Measurements from ENCODE around the gene BMPR1B. TPM values are rescaled to one million over a fixed set of nuclear protein-coding genes. Genes with fewer than 3 reads are reported as not detected.

BMPR1B gene
- total and polyA plus RNA-seq, 2 of the 8 experiments (the other 6 are each of a cell fraction or from before 2014, with no cell fraction given), result 0.14 to 1.1 TPM

- Histone ChIP-seq H2BK120ac (replicated peaks; ENCODE audit: low read depth, low read length) (no peak overlapping the region), H3K9ac (replicated peaks in 1 of 4; ENCODE audit: extremely low read depth in 1 of 4, low read depth in 3 of 4, low read length in 3 of 4) (no peak overlapping the region), H3K79me2 (ENCODE audit: control insufficient read depth in 1 of 2, insufficient read depth in 2 of 2, low read length in 2 of 2) (no peaks in the 10 kb centered on the region), H3K4ac (replicated peaks; ENCODE audit: insufficient read length, low read depth, low read length) (no peak overlapping the region), H3K36me3 (ENCODE audit: control insufficient read depth in 2 of 4, insufficient read depth in 4 of 4, low read length in 3 of 4) (no peaks in the 10 kb centered on the region), H3K23ac (ENCODE audit: insufficient read length) (no peak overlapping the region), H4K8ac (ENCODE audit: extremely low read depth, insufficient read depth, low read length) (no peak overlapping the region), H3K56ac (replicated peaks; ENCODE audit: insufficient read length, low read depth, low read length) (no peak overlapping the region), H3K27ac (ENCODE audit: low read depth, low read length) (no peak overlapping the region), H3K14ac (ENCODE audit: insufficient read length) (no peak overlapping the region), H4K20me1 (replicated peaks in 1 of 2; ENCODE audit: control insufficient read depth in 1 of 2, insufficient read depth in 2 of 2, low read length in 2 of 2) (no peaks in the 10 kb centered on the region), H3K23me2 (ENCODE audit: low read depth, low read length) (no peaks in the 10 kb centered on the region), H2BK20ac (ENCODE audit: low read length) (no peak overlapping the region), H4K5ac (ENCODE audit: insufficient read length, low read depth, low read length) (no peak overlapping the region), H3K4me1 (replicated peaks in 1 of 4; ENCODE audit: control insufficient read depth in 3 of 4, insufficient read depth in 4 of 4, low read length in 3 of 4) (no peaks in the 10 kb centered on the region), H3K27me3 (replicated peaks in 1 of 4; ENCODE audit: control insufficient read depth in 3 of 4, extremely low read depth in 1 of 4, insufficient read depth in 3 of 4, low read length in 3 of 4) (peaks cover 0 to 6% (median 2%) of the 10 kb centered on the region in 4 experiments; a peak in 4 of 7 replicates), H3K79me1 (ENCODE audit: low read depth, low read length) (no peaks in the 10 kb centered on the region), H2BK15ac (ENCODE audit: low read length) (no peak overlapping the region), H3K4me2 (ENCODE audit: insufficient read depth in 1 of 2, low read depth in 2 of 2, low read length in 2 of 2) (no peak overlapping the region), H3K18ac (ENCODE audit: extremely low read depth, low read length) (no peak overlapping the region), H4K91ac (replicated peaks; ENCODE audit: insufficient read length, low read length) (no peak overlapping the region), H3K4me3 (ENCODE audit: extremely low read depth in 1 of 4, insufficient read depth in 2 of 4, low read depth in 3 of 4, low read length in 4 of 4) (no peak overlapping the region), H2AK5ac (ENCODE audit: low read depth, low read length) (no peak overlapping the region), H3K9me3 (ENCODE audit: insufficient read depth in 2 of 2, low read depth in 1 of 2, low read length in 1 of 2) (no peaks in the 10 kb centered on the region), H2BK5ac (ENCODE audit: low read depth, low read length) (no peak overlapping the region), H2AFZ (ENCODE audit: low read length) (no peak overlapping the region), H2BK12ac (ENCODE audit: low read depth, low read length) (no peak overlapping the region)
- ChIA-PET CTCF (ENCODE audit: partially characterized antibody) (no interaction called here), POLR2A (ENCODE audit: partially characterized antibody) (no interaction called here)
- DNase-seq (ENCODE audit: low read depth in 1 of 2, low spot score in 2 of 2) (no peak), FAIRE-seq (no peak)
- WGBS, 2 experiments (ENCODE audit: extremely low coverage in 1 of 2, insufficient coverage in 1 of 2, insufficient read length in 1 of 2, insufficient replicate concordance in 2 of 2, low coverage in 1 of 2, low lambda C conversion rate in 2 of 2, missing lambda C conversion rate in 1 of 2), result 93% methylated on average over 3 of the region's 3 CpGs; no CpG with 5 or more reads in 1 of the 2 experiments
- TF ChIP-seq GTF2F1 (IDR thresholded peaks at IDR 0.05; ENCODE audit: borderline replicate concordance, low read depth, low read length), result no peak
- TF ChIP-seq ATF2 (IDR thresholded peaks at IDR 0.05; ENCODE audit: low read length), result no peak
- no peak for TF ChIP-seq BRCA1 (IDR thresholded peaks at IDR 0.05; ENCODE audit: low read depth, low read length)
- TF ChIP-seq FOSL1 (IDR thresholded peaks at IDR 0.05; ENCODE audit: insufficient read depth, low read depth, low read length), result no peak
- no peak for TF ChIP-seq EGR1 (IDR thresholded peaks at IDR 0.05; ENCODE audit: borderline replicate concordance, low read depth, low read length)
- no peak for TF ChIP-seq CTBP2 (IDR thresholded peaks at IDR 0.05; ENCODE audit: borderline replicate concordance, insufficient read depth, insufficient read length, low read length)
- TF ChIP-seq GABPA (IDR thresholded peaks at IDR 0.05; ENCODE audit: borderline replicate concordance, insufficient read depth, low read length), result no peak
- no peak for TF ChIP-seq TAF7 (optimal IDR thresholded peaks at IDR 0.05; ENCODE audit: borderline replicate concordance, low read depth, low read length)
- TF ChIP-seq E2F6 (IDR thresholded peaks at IDR 0.05), result no peak
- TF ChIP-seq MAFK (IDR thresholded peaks at IDR 0.05; ENCODE audit: low read depth, low read length), result no peak
- TF ChIP-seq SP1 (IDR thresholded peaks at IDR 0.05; ENCODE audit: low read depth, low read length), result no peak
- no peak for TF ChIP-seq NRF1 (IDR thresholded peaks at IDR 0.05; ENCODE audit: low read depth, low read length)
These were observed 7.4 kb downstream of the BMPR1B start for GRCh38 chr4:94765174-94765573.

Measured in H1 (cell line).